VCaP (cell line): ENCODE measurements around the gene MORN1.

Experiments used
- H3K27ac ChIP-seq: fragments of 450-650 bp; 2 replicates; pipeline ENCODE4 v1.5.1; 2017
- CTCF ChIP-seq: fragments of 450-650 bp; conservative IDR thresholded peaks from 2 replicates; pipeline ENCODE4 v1.5.1; 2017; ENCODE audit warnings: mild to moderate bottlenecking, moderate library complexity

The MORN1 gene

GRCh38 chr1:2287649-2288048, 103.7 kb downstream of the MORN1 start:
- TF ChIP-seq CTCF = no peak
- H3K27ac ChIP-seq = no peak overlapping the region

GRCh38 chr1:2286923-2287322, 104.4 kb downstream of the MORN1 start:
- no peak for TF ChIP-seq CTCF

GRCh38 chr1:2284932-2285331, 106.4 kb downstream of the MORN1 start:
- TF ChIP-seq CTCF = no peak
- H3K27ac ChIP-seq = no peak overlapping the region

More at GRCh38 chr1:2286923-2287322, 104.4 kb downstream of the MORN1 start:
- H3K27ac ChIP-seq = no peak overlapping the region

DNA sequence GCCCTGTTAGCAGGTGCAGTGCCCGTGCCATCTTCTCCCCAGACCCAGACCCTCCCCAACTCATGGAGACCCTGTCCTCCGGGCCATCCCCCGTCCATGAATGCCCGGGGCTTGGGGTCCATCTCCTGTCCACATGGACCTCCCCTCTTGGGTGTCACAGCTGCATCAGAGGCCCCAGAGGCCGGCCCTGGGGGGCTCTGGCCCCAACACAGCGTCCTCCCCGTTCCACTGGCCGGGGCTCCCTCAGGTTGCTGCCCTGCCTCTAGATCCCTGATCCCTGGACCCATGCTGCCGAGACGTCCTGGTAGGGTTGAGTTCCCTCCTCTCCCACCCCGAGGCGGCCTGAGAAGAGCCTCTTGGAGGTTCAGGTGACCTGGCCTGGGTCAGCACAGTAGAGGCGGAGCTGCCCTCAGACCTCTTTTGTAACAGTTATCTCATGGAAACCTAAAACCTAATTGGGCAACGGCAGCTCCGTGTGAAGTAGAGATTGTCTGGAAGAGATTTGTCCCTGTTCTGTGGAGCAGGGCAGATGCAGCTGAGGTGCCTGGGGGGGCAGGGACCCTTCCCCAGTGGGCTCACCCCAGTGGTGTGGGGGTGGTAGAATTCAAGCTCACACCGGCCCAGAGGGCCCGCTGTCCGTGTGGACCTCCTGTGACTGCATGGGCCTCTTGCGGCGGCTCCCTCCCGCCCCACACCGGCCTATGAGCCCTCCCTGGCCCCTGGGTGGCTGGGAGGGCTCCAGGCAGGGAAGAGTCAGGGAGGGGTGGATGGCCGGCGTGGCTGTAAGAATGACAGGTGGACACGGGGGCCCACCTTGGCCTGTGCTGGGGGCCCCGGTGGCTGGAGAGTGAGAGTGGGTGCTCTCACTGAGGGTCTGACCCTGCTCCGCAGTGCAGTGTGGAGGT, 107.1 kb downstream of the MORN1 start:
- TF ChIP-seq CTCF = no peak
- no peak overlapping the region for H3K27ac ChIP-seq

GRCh38 chr1:2283371-2283990, 107.9 kb downstream of the MORN1 start:
- no peak overlapping the region for H3K27ac ChIP-seq
- no peak for TF ChIP-seq CTCF

DNA sequence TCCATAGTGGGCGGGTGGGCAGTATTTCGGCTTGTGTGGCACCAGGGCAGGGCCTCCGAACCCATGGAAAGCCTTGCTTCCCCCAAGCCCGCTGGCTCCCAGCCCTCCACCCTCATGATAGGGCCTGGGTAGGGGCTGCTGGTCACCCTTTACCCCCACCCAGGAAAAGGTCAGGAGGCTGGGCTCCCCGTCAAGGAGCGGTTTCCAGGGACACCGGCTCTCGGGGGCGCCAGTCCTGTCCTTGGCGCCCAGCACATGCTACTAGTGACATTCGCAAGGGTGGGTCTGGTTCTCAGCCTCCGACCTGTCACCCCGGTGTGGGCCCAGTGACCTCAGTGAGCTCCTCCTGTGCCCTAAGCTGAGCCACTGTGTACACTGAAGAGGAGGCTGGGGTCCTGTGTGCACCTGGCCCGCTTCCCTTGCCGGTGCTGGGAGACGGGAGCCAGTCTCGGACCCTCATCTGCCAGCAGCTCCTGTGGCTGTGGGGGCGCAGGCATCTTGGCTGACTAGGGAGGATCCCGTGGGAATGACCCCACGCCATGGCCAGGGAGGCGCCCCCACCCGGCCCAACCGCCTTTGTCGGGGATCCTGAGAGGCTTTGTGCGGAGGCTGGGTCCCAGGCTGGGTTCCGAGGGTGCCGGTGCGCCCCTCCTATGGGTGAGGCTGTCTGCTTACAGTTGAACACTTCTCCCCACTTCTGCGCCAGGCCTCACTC, 108.6 kb downstream of the MORN1 start:
- TF ChIP-seq CTCF = no peak
- no peak overlapping the region for H3K27ac ChIP-seq

DNA sequence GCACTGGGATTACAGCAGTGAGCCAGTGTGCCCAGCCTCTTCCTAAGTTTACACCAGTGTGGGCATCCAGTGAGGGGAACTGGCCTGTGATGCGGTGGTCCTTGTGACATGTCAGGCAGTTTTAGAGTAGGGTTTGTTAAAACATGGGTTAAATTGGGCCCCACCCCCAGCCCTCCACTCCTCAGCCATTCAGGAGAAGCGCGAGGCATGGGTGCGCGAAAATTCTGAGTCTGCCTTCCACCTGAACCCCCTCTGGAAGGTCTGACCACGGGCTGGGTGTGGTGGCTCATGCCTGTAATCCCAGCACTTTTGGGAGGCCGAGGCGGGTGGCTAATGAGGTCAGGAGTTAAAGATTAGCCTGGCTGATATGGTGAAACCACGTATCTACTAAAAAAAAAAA, 111.5 kb downstream of the MORN1 start:
- H3K27ac ChIP-seq = no peak overlapping the region
- TF ChIP-seq CTCF = no peak
